A673 (cell line): Measurements from ENCODE around the gene TMEM161B. TPM values are rescaled to one million over a fixed set of nuclear protein-coding genes. Genes with fewer than 3 reads are reported as not detected.

Experiments used
- Bru-seq: library from RNA; stranded (reverse); fragments of 400-500 nt; gene quantifications from one replicate; lab custom pipeline; 2021; lab: Mats Ljungman, UMichigan
- BruChase-seq, 2 experiments: library from RNA; stranded (reverse); fragments of 400-500 nt; gene quantifications; one replicate each; lab custom pipeline; 2021; lab: Mats Ljungman, UMichigan
- BruUV-seq: library from RNA; stranded (reverse); fragments of 400-500 nt; replicated peaks from 2 replicates; lab custom pipeline; 2021; lab: Mats Ljungman, UMichigan
- CTCF ChIA-PET: fragments of 300-600 bp; sonication (Branson Sonifier 250); formaldehyde crosslinking; loops from one replicate; lab custom pipeline; 2022; ENCODE audit warnings: antibody characterized with exemption; lab: Charles Lee
- POLR2A ChIA-PET: fragments of 300-600 bp; sonication (Branson Sonifier 250); formaldehyde crosslinking; loops from one replicate; lab custom pipeline; 2022; ENCODE audit warnings: antibody characterized with exemption; ENCODE audit not compliant: low non-redundant PET; lab: Charles Lee
- DNase-seq: peaks from one replicate; pipeline ENCODE4 v3.0.0-alpha.2; 2015; ENCODE audit warnings: low spot score
- H3K27ac ChIP-seq: fragments of 200-600 bp; sonication (generic); 2 replicates; pipeline ENCODE4 v1.5.1; 2016; ENCODE audit warnings: mixed run types, low read depth, mild to moderate bottlenecking, mixed read lengths, antibody characterized with exemption, low read length; ENCODE audit not compliant: poor library complexity, severe bottlenecking
- H3K27me3 ChIP-seq: fragments of 200-600 bp; sonication (generic); replicated peaks from 2 replicates; pipeline ENCODE4 v1.6.1; 2017; ENCODE audit warnings: mixed run types, low read depth, mild to moderate bottlenecking, mixed read lengths, antibody characterized with exemption, low read length; ENCODE audit not compliant: insufficient read depth, poor library complexity
- H3K36me3 ChIP-seq: fragments of 200-600 bp; sonication (generic); 2 replicates; pipeline ENCODE4 v1.6.1; 2016; ENCODE audit warnings: mixed run types, mild to moderate bottlenecking, mixed read lengths, antibody characterized with exemption, low read length; ENCODE audit not compliant: insufficient read depth, poor library complexity, severe bottlenecking
- H3K4me1 ChIP-seq: fragments of 200-600 bp; sonication (generic); 2 replicates; pipeline ENCODE4 v1.6.1; 2017; ENCODE audit warnings: mixed run types, mild to moderate bottlenecking, mixed read lengths, antibody characterized with exemption, low read length; ENCODE audit not compliant: insufficient read depth, poor library complexity, severe bottlenecking
- H3K4me3 ChIP-seq: fragments of 200-600 bp; sonication (generic); 2 replicates; pipeline ENCODE4 v1.5.1; 2016; ENCODE audit warnings: low read depth, mixed run types, mild to moderate bottlenecking, mixed read lengths, low read length; ENCODE audit not compliant: poor library complexity, severe bottlenecking
- H3K9me3 ChIP-seq: fragments of 200-600 bp; sonication (generic); 2 replicates; pipeline ENCODE4 v1.6.1; 2016; ENCODE audit warnings: mixed run types, low read depth, mild to moderate bottlenecking, mixed read lengths, antibody characterized with exemption, low read length; ENCODE audit not compliant: poor library complexity, severe bottlenecking
- EZH2 ChIP-seq: fragments of 200-600 bp; sonication (generic); IDR thresholded peaks from 2 replicates; pipeline ENCODE4 v1.6.1; 2017; ENCODE audit warnings: borderline replicate concordance, low read depth, mild to moderate bottlenecking, mixed read lengths, antibody characterized with exemption, low read length; ENCODE audit not compliant: poor library complexity, severe bottlenecking
- intact Hi-C: fragments of 100-400 bp; cut with micrococcal nuclease; formaldehyde crosslinking; loops from one replicate; pipeline ENCODE4 v1.10.0; 2022; ENCODE audit not compliant: unreplicated experiment
- long read RNA-seq: library from polyadenylated mRNA; stranded (forward); transcript quantifications from one replicate; pipeline ENCODE4 v2.0.0, GENCODE V29; 2022
- total RNA-seq: library from RNA; stranded (reverse); gene quantifications from 2 replicates; pipeline ENCODE4 v1.2.3, GENCODE V29; 2021
- TF ChIP-seq, protein P1 (sequence below): fragments of 300-800, 200-600 bp; sonication (generic); conservative IDR thresholded peaks from 2 replicates; pipeline ENCODE4 v1.5.1; 2017; ENCODE audit warnings: low read depth, mild to moderate bottlenecking, antibody characterized with exemption, low read length, moderate library complexity, mixed read lengths

Gene TMEM161B
- total RNA-seq: 19.7 and 20.7 TPM in 2 replicates
- Bru-seq, nascent RNA: percentile 91 among the genes with signal in this experiment
- percentile 91 among the genes with signal in this experiment for BruChase-seq, experiment 1, labeled RNA remaining after a 2-hour chase
- BruChase-seq, experiment 2, labeled RNA remaining after a 6-hour chase: percentile 68 among the genes with signal in this experiment
- long read RNA-seq, transcript TMEM161B-201 (12 exons, 2,594 nt): major isoform, 12 of 29 reads
- long read RNA-seq, partial matches to known transcripts: 4 of 29 reads
- long read RNA-seq, other reads (novel, unspliced or antisense): 12 of 29 reads

DNA sequence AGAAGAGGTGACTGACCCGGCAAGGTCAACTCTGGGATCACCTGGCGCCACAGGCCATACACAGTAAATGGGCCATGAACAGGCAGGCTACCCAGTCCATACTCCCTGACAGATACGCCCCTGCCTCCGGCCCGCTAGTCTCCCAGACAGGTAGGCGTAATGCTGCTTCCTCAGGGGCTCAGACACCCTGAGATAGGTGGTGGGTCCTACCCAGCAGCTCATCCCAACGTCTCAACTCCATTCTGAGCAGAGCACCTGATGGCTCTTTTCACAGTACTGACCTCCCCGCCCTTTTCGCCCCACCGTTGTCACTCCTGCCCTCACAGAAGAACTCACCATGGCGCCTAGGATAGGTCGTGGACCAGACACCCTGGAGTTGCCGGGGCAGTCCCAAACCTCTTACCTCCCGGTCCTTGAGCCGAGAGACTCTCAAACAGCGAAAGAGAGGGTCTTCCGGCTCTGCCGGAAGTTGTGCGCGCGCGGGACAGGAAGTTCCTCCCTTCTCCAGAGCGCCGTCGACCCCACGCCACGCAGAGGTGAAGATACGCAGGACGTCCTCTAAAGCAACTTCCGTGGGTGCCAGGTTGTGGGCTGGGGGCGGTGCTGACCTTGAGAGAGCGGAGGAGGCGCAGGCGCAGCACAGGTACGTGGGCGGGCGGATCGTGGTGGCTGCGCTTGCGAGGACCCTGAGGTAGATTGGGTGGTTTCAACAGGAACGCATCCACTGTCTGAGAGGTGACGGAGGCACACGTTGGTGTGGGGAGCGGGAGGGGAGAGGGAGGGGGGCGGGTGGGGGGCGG is at the start of gene TMEM161B:
TSS of gene TMEM161B (minus strand) at position 461 of the 800 bp plus-strand sequence. CDS start at position 339, 122 bp downstream.
- intact Hi-C loops: loop anchor here (2.0 to 5.0 kb wide), 2 partner anchors 128 to 404 kb away; no protein-coding TSS in a partner anchor
- no TSS peak for BruUV-seq
- no peak for TF ChIP-seq EZH2
- TF ChIP-seq, protein P1, sequence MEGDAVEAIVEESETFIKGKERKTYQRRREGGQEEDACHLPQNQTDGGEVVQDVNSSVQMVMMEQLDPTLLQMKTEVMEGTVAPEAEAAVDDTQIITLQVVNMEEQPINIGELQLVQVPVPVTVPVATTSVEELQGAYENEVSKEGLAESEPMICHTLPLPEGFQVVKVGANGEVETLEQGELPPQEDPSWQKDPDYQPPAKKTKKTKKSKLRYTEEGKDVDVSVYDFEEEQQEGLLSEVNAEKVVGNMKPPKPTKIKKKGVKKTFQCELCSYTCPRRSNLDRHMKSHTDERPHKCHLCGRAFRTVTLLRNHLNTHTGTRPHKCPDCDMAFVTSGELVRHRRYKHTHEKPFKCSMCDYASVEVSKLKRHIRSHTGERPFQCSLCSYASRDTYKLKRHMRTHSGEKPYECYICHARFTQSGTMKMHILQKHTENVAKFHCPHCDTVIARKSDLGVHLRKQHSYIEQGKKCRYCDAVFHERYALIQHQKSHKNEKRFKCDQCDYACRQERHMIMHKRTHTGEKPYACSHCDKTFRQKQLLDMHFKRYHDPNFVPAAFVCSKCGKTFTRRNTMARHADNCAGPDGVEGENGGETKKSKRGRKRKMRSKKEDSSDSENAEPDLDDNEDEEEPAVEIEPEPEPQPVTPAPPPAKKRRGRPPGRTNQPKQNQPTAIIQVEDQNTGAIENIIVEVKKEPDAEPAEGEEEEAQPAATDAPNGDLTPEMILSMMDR: no peak
- ChIA-PET POLR2A (no interaction called here), CTCF (no interaction called here)
- H3K27me3 ChIP-seq: no peaks in the 10 kb centered on the region
- peaks cover 16% of the 10 kb centered on the region for H3K4me1 ChIP-seq
- H3K27ac ChIP-seq: peak within 1 kb of the TSS; percentile 61
- DNase-seq: peak; percentile 96
- peaks cover 11% of the 10 kb centered on the region for H3K36me3 ChIP-seq
- H3K4me3 ChIP-seq: peak within 1 kb of the TSS; percentile 71
- H3K9me3 ChIP-seq: peaks cover 8% of the 10 kb centered on the region

DNA sequence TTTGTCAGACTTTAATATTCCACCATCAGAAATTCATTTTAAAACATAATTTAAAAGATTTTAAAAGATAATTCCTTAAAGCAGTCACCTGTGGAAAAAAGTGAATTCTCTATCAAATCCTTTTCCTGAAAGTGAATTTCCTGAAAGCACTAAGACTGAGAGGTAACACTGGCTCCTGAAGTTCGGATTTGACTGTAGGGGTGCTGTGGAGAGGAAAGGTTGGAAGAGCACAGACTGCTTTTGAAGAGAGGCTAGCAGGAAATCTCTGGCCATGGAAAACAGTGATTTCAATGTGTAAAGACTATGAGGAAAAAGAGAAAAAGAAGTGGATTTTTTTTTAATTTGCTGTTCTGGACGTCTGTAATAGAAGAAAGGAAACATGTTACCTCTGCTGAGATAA is 35.7 kb upstream of the TMEM161B start:
- DNase-seq: no peak
- intact Hi-C loops: no loop called here
- no peaks in the 10 kb centered on the region for H3K9me3 ChIP-seq
- BruUV-seq: no TSS peak
- H3K4me3 ChIP-seq: no peak overlapping the region
- no peaks in the 10 kb centered on the region for H3K36me3 ChIP-seq
- no peaks in the 10 kb centered on the region for H3K27me3 ChIP-seq
- POLR2A ChIA-PET: no interaction called here
- no peak for TF ChIP-seq EZH2
- TF ChIP-seq, protein P1: no peak
- CTCF ChIA-PET: no interaction called here
- H3K4me1 ChIP-seq: no peaks in the 10 kb centered on the region
- no peak overlapping the region for H3K27ac ChIP-seq

DNA sequence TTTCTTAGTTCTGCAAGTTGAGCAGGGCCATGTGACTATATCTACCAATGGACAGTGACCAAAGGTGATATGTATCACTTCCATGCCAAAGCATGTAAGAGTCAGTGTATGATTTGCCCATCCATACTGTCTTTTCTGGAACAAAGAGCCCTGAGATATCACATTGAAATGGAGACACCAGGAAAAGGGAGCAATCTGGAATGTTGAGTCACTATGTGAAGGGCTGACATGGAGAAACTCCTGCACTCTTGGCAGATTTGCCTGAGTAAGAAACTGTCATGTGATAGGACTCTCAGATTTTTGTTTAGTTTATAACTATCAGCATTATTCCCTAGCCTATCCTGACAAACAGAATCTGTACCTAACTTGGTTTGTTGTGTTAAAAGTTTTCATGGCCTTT is 29.8 kb upstream of the TMEM161B start:
- TF ChIP-seq, protein P1: no peak
- TF ChIP-seq EZH2: no peak
- no TSS peak for BruUV-seq
- Histone ChIP-seq H3K9me3 (no peaks in the 10 kb centered on the region), H3K4me1 (no peaks in the 10 kb centered on the region), H3K27ac (no peak overlapping the region), H3K36me3 (no peaks in the 10 kb centered on the region), H3K27me3 (no peaks in the 10 kb centered on the region), H3K4me3 (no peak overlapping the region)
- CTCF ChIA-PET: no interaction called here
- DNase-seq: no peak
- intact Hi-C loops: no loop called here
- POLR2A ChIA-PET: no interaction called here
